Natural killer cell (primary cell): ENCODE measurements around the gene KCNA2. TPM values are rescaled to one million over a fixed set of nuclear protein-coding genes. Genes with fewer than 3 reads are reported as not detected.
A peak's percentile ranks its signal among the peaks of the same experiment; 100 is the strongest.

Experiments used
- ATAC-seq, 3 donors: fragments of 150-1000 bp in 2 of 3; fragments of 200-7000 bp in 1 of 3; cut with Tn5 transposase; 1 replicate in 1 of 3; 2 replicates in 2 of 3; pipeline ENCODE4 v1.10.0; 2021; ENCODE audit warnings: mild to moderate bottlenecking in 2 of 3, moderate library complexity in 2 of 3
- DNase-seq, 2 donors: peaks; one replicate each; pipeline versions ENCODE4 v3.0.0 to v3.0.0-alpha.2; 2013 to 2021; ENCODE audit warnings: mixed read lengths in 1 of 2
- H3K27ac ChIP-seq: one replicate; pipeline ENCODE4 v1.5.1; 2013; ENCODE audit warnings: mild to moderate bottlenecking, low read length
- H3K27me3 ChIP-seq: one replicate; pipeline ENCODE4 v1.6.1; 2013; ENCODE audit warnings: low read length; ENCODE audit not compliant: control insufficient read depth, insufficient read depth
- H3K36me3 ChIP-seq: one replicate; pipeline ENCODE4 v1.6.1; 2013; ENCODE audit warnings: low read length; ENCODE audit not compliant: control insufficient read depth, insufficient read depth
- H3K4me1 ChIP-seq: one replicate; pipeline ENCODE4 v1.6.1; 2013; ENCODE audit warnings: low read length; ENCODE audit not compliant: control insufficient read depth, insufficient read depth
- H3K4me3 ChIP-seq: one replicate; pipeline ENCODE4 v1.5.1; 2013; ENCODE audit warnings: low read length
- H3K9me3 ChIP-seq: one replicate; pipeline ENCODE4 v1.6.1; 2013; ENCODE audit warnings: low read length; ENCODE audit not compliant: control insufficient read depth, insufficient read depth
- H3K27ac Mint-ChIP-seq, 2 donors: one replicate each; pipeline ENCODE4 v1.8.0; 2022; ENCODE audit warnings: mild to moderate bottlenecking in 2 of 2, mixed read lengths in 2 of 2, moderate library complexity in 1 of 2
- H3K27me3 Mint-ChIP-seq, 2 donors: one replicate each; pipeline ENCODE4 v1.8.0; 2022; ENCODE audit warnings: low read depth in 2 of 2, mixed read lengths in 2 of 2
- H3K36me3 Mint-ChIP-seq: one replicate; pipeline ENCODE4 v1.8.0; 2022; ENCODE audit warnings: mixed read lengths
- H3K4me1 Mint-ChIP-seq, 2 donors: one replicate each; pipeline ENCODE4 v1.8.0; 2022; ENCODE audit warnings: mixed read lengths in 2 of 2
- H3K4me3 Mint-ChIP-seq: one replicate; pipeline ENCODE4 v1.8.0; 2022; ENCODE audit warnings: mild to moderate bottlenecking, moderate library complexity, mixed read lengths
- H3K9me3 Mint-ChIP-seq, 2 donors: one replicate each; pipeline ENCODE4 v1.8.0; 2022; ENCODE audit warnings: mixed read lengths in 2 of 2
- CTCF ChIP-seq: fragments of 200-600 bp; IDR thresholded peaks from one replicate; pipeline ENCODE4 v1.8.0; 2022; ENCODE audit warnings: antibody characterized with exemption
- WGBS: methylation state at CpG from one replicate; pipeline ENCODE4 v1.1.7; 2013; ENCODE audit warnings: missing lambda C conversion rate; ENCODE audit not compliant: insufficient coverage; 5-methylcytosine and 5-hydroxymethylcytosine counted together
- intact Hi-C: fragments of 100-400 bp; cut with micrococcal nuclease; formaldehyde crosslinking; loops from one replicate; pipeline ENCODE4 v1.14.2; 2022
- total RNA-seq, 4 donors: library from RNA; stranded (reverse); fragments of 120-200 nt in 1 of 4; gene quantifications; one replicate each; pipeline versions ENCODE4 v1.2.3 to v1.2.4, GENCODE V29; 2013 to 2022

Gene KCNA2
- 1 to 10 TPM in 1 of 3 donors, under 1 TPM in 2; 0.07 to 2.6 (median 0.26) TPM for total RNA-seq
- 0.34 TPM for total RNA-seq (2013)

- Mint-ChIP-seq H3K27me3 (peaks cover 52 to 66% of the 10 kb centered on the region in 2 donors), H3K4me1 (peaks cover 0 to 13% of the 10 kb centered on the region in 2 donors), H3K4me3 (peak within 1 kb of the TSS; percentile 87), H3K9me3 (no peaks in the 10 kb centered on the region), H3K36me3 (no peaks in the 10 kb centered on the region), H3K27ac (no peak within 1 kb of the TSS)
- no peak for TF ChIP-seq CTCF
- ATAC-seq (peak in 1 of 3 donors; percentile 44), DNase-seq (peak in 1 of 2 donors; percentile 35)
- Histone ChIP-seq H3K4me1 (peaks cover 19% of the 10 kb centered on the region), H3K27ac (no peak within 1 kb of the TSS), H3K9me3 (no peaks in the 10 kb centered on the region), H3K36me3 (no peaks in the 10 kb centered on the region), H3K27me3 (peaks cover 25% of the 10 kb centered on the region), H3K4me3 (peak within 1 kb of the TSS; percentile 37)
- intact Hi-C loops, result no loop called here
- 3% methylated on average over 41 of the region's 41 CpGs for WGBS
Observed at GRCh38 chr1:110605901-110606656, at the start of gene KCNA2. TSS of gene KCNA2 (minus strand) at chr1:110606358. CDS start at chr1:110604782, 1,576 bp downstream.

GRCh38 chr1:110650609-110651008, 44.5 kb upstream of the KCNA2 start:
- no peak overlapping the region for H3K27ac Mint-ChIP-seq
- H3K27ac ChIP-seq, result no peak overlapping the region
- H3K9me3 ChIP-seq, result no peaks in the 10 kb centered on the region
- DNase-seq (no peak), ATAC-seq (no peak)
- no peaks in the 10 kb centered on the region for H3K9me3 Mint-ChIP-seq
- no peak for TF ChIP-seq CTCF
- H3K4me3 Mint-ChIP-seq, result no peak overlapping the region
- no peaks in the 10 kb centered on the region for H3K36me3 Mint-ChIP-seq
- no peaks in the 10 kb centered on the region for H3K36me3 ChIP-seq
- intact Hi-C loops, result no loop called here
- no peaks in the 10 kb centered on the region for H3K27me3 ChIP-seq
- WGBS, result 92% methylated on average over 2 of the region's 2 CpGs
- H3K4me1 Mint-ChIP-seq, result peaks cover 5 to 8% of the 10 kb centered on the region in 2 donors
- no peak overlapping the region for H3K4me3 ChIP-seq
- H3K4me1 ChIP-seq, result peaks cover 6% of the 10 kb centered on the region
- H3K27me3 Mint-ChIP-seq, result no peaks in the 10 kb centered on the region

GRCh38 chr1:110648417-110648816, 42.3 kb upstream of the KCNA2 start:
- H3K27me3 Mint-ChIP-seq, result no peaks in the 10 kb centered on the region
- H3K27me3 ChIP-seq, result no peaks in the 10 kb centered on the region
- peaks cover 5% of the 10 kb centered on the region in 2 donors for H3K4me1 Mint-ChIP-seq
- H3K27ac ChIP-seq, result peak overlapping the region; percentile 75
- H3K9me3 Mint-ChIP-seq, result no peaks in the 10 kb centered on the region
- H3K36me3 ChIP-seq, result no peaks in the 10 kb centered on the region
- H3K27ac Mint-ChIP-seq, result no peak overlapping the region
- no peak overlapping the region for H3K4me3 Mint-ChIP-seq
- H3K4me1 ChIP-seq, result peaks cover 23% of the 10 kb centered on the region
- H3K36me3 Mint-ChIP-seq, result no peaks in the 10 kb centered on the region
- no peak overlapping the region for H3K4me3 ChIP-seq
- peak in 1 of 2 donors; percentile 14 for DNase-seq
- no peaks in the 10 kb centered on the region for H3K9me3 ChIP-seq
- intact Hi-C loops, result no loop called here
- TF ChIP-seq CTCF, result no peak
- no peak for ATAC-seq
- WGBS, result 75% methylated on average over 1 of the region's 2 CpGs
